Activated CD4-positive, alpha-beta memory T cell treated with anti-CD3 and anti-CD28 coated beads for 36 hours (primary cell): ENCODE data around the gene METAP2. TPM values are rescaled to one million over a fixed set of nuclear protein-coding genes. Genes with fewer than 3 reads are reported as not detected.
"Not testable (repeated sequence)": the region's sequence is repeated elsewhere in the genome, so short reads cannot be mapped to it uniquely, and the experiment has no call there.

Source experiments
- CTCF ChIA-PET: fragments of 350-600 bp; sonication (Branson Sonifier 250); formaldehyde crosslinking; loops from one replicate; lab custom pipeline; 2021; ENCODE audit warnings: antibody characterized with exemption, inconsistent platforms; lab: Charles Lee
- POLR2A ChIA-PET: fragments of 350-600 bp; sonication (Branson Sonifier 250); formaldehyde crosslinking; loops from one replicate; lab custom pipeline; 2021; ENCODE audit warnings: antibody characterized with exemption; lab: Charles Lee
- DNase-seq: peaks from one replicate; pipeline ENCODE4 v3.0.0-alpha.2; 2020
- H3K27ac Mint-ChIP-seq: one replicate; pipeline ENCODE4 v1.8.0; 2021; ENCODE audit warnings: mixed read lengths
- H3K27me3 Mint-ChIP-seq: one replicate; pipeline ENCODE4 v1.8.0; 2021; ENCODE audit warnings: mixed read lengths
- H3K36me3 Mint-ChIP-seq: one replicate; pipeline ENCODE4 v1.8.0; 2021; ENCODE audit warnings: mixed read lengths
- H3K4me1 Mint-ChIP-seq: one replicate; pipeline ENCODE4 v1.8.0; 2021; ENCODE audit warnings: low read depth, mixed read lengths
- H3K4me3 Mint-ChIP-seq: one replicate; pipeline ENCODE4 v1.8.0; 2021; ENCODE audit warnings: mild to moderate bottlenecking, mixed read lengths
- H3K9me3 Mint-ChIP-seq: one replicate; pipeline ENCODE4 v1.8.0; 2021; ENCODE audit warnings: mixed read lengths
- intact Hi-C: fragments of 100-400 bp; cut with micrococcal nuclease; formaldehyde crosslinking; loops from one replicate; pipeline ENCODE4 v1.15.1; 2023
- total RNA-seq, 2 experiments: library from RNA; stranded (reverse); gene quantifications; one replicate each; pipeline ENCODE4 v1.2.3, GENCODE V29; 2021

The METAP2 gene
- 100 to 1,000 TPM; 107 to 108 TPM for total RNA-seq

DNA sequence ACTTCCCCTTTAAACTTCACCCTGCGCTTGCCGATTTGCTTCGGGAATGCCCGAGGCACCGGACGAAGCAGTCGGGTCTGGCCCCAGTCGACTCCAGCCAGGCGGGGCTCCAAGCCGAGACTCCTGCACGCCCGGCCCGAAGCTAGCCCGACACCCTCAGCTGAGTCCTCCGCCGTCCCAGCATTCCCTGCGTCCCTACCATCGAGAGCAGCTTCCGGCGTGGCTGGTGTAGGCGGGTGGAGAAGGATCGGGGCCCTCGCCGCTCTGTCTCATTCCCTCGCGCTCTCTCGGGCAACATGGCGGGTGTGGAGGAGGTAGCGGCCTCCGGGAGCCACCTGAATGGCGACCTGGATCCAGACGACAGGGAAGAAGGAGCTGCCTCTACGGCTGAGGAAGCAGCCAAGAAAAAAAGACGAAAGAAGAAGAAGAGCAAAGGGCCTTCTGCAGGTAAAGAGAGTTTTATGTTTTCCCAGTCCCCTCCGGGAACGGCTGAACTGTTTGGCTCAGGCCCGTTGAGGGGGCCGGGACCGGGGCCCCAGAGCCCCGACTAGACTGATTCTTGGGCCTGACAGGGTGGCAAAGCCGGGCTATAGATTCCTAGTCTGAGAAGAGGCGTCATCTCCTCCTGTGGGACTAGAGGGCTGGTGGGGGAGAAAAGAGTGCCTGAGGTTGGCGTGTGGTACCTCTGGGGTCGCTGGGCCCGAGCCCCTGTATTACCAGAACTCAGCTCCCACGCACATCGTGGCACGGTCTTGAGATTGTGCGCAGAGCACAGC lies at the start of gene METAP2:
Gene METAP2, plus strand, starts transcription at position 269 of the 776 bp plus-strand sequence. Its CDS starts 28 bp downstream, at position 297.
- intact Hi-C loops = loop anchor here (1.0 to 5.0 kb wide), 7 partner anchors 73 to 468 kb away; partner anchors contain the start of genes AMDHD1, CCDC38, FGD6 and NR2C1
- Mint-ChIP-seq H3K4me1 (peaks cover 37% of the 10 kb centered on the region), H3K27ac (peak within 1 kb of the TSS; percentile 97), H3K4me3 (peak within 1 kb of the TSS; percentile 100), H3K9me3 (no peaks in the 10 kb centered on the region), H3K36me3 (peaks cover 32% of the 10 kb centered on the region), H3K27me3 (no peaks in the 10 kb centered on the region)
- POLR2A ChIA-PET = interaction anchor here (0.6 to 1.7 kb wide), 17 partner anchors 9 to 561 kb away, joined by 3 to 16 read pairs (median 3); partner anchors contain the start of genes AMDHD1, CCDC38, FGD6 and LTA4H
- peak; percentile 97 for DNase-seq
- CTCF ChIA-PET = interaction anchor here (1.0 to 3.3 kb wide), 5 partner anchors 13 to 357 kb away, joined by 3 to 14 read pairs (median 9); partner anchors contain the start of genes FGD6 and VEZT

DNA sequence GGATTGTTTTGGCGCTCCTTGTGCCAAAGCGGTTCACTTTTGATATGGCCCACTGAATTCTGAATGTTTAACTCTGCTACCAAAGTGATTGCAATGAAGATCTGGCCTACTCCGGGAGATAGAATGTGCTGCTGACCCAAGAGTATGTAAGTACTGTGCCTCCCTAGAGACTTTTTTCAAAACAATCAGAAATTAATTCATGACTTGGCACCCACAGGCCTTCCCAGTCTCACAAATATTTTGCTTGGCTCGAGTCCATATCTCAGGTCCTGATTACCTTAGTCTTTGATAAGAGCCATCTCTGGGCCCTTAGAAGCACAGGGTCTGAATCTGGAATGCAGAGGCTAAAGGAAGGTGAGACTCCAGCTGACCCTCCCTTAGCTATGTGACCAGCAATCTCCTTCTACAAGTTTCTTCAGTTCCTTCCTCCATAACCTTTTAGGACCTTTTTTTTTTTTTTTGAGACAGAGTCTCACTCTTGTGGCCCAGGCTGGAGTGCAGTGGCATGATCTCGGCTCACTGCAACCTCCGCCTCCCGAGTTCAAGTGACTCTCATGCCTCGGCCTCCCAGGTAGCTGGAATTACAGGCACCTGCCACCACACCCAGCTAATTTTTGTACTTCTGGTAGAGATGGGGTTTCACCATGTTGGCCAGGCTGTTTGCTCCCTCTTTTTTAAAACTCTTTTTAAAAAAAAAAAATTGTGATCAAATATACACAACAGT lies 49.5 kb upstream of the METAP2 start:
- peaks cover 10% of the 10 kb centered on the region for H3K4me1 Mint-ChIP-seq
- no peak for DNase-seq
- no peak overlapping the region for H3K27ac Mint-ChIP-seq
- no peak overlapping the region for H3K4me3 Mint-ChIP-seq
- H3K36me3 Mint-ChIP-seq = no peaks in the 10 kb centered on the region
- ChIA-PET POLR2A (interaction anchor here (0.5 kb wide), 1 partner anchor 22 kb away, joined by 4 read pairs; no protein-coding TSS in a partner anchor), CTCF (no interaction called here)
- no peaks in the 10 kb centered on the region for H3K9me3 Mint-ChIP-seq
- no peaks in the 10 kb centered on the region for H3K27me3 Mint-ChIP-seq
- intact Hi-C loops = no loop called here

DNA sequence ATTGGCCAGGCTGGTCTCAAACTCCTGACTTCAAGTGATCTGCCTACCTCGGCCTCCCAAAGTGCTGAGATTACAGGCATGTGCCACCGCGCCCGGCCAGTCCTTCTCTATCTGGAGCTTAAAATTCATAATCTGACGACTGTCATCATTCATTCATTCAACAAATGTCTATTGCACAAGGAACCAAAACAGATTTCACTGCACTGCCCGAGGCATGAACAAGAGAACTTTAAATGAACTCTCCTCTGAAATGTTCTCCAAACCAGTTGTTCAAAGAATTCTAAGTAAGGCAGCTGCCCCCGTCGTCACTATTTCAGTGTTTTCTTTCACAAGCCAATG lies 44.8 kb upstream of the METAP2 start:
- Mint-ChIP-seq H3K4me3 (no peak overlapping the region), H3K27me3 (peaks cover 4% of the 10 kb centered on the region), H3K27ac (no peak overlapping the region), H3K9me3 (no peaks in the 10 kb centered on the region), H3K4me1 (peaks cover 10% of the 10 kb centered on the region), H3K36me3 (no peaks in the 10 kb centered on the region)
- ChIA-PET POLR2A (no interaction called here), CTCF (no interaction called here)
- no peak for DNase-seq
- intact Hi-C loops = no loop called here

DNA sequence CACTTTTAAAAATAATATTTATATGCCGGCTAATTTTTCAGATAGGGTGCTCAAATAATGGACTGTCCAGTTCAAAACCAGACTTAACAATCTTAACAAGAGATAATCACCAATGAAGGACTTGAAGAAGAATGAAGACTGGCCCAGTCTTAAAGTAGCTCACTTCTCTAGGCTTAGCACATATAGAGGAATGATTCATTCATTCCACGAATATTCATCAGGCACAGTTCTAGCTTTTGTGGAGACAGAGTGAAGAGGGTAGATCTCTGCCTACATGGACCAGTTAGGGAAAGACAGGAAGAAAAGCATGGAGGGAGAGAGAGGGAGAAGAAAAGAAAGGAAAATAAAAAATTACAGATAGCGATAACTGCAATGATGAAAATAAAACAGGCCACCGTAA lies 42.8 kb upstream of the METAP2 start:
- intact Hi-C loops = no loop called here
- peaks cover 4% of the 10 kb centered on the region for H3K27me3 Mint-ChIP-seq
- ChIA-PET POLR2A (no interaction called here), CTCF (no interaction called here)
- no peak overlapping the region for H3K27ac Mint-ChIP-seq
- H3K9me3 Mint-ChIP-seq = no peaks in the 10 kb centered on the region
- H3K4me1 Mint-ChIP-seq = peaks cover 10% of the 10 kb centered on the region
- no peak overlapping the region for H3K4me3 Mint-ChIP-seq
- no peaks in the 10 kb centered on the region for H3K36me3 Mint-ChIP-seq
- DNase-seq = no peak

DNA sequence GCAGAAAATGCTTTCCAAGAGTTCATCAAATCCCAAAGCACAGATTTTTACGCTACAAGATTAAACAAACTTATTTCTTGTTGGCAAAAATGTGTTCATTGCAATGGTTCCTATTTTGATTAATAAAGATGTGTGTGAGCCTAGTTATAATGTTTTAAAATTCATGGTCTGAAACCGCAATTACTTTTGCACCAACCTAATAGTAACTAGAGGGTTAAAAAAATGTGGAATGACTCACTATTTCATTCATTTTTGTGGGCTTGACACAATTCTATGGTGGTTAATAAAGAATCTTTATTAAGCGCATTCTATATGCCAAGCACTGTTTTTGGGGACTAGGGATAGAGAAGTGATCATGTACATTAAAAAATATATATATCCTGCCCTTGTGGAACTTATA lies 38.6 kb upstream of the METAP2 start:
- intact Hi-C loops = no loop called here
- H3K27ac Mint-ChIP-seq = no peak overlapping the region
- ChIA-PET CTCF (no interaction called here), POLR2A (no interaction called here)
- no peaks in the 10 kb centered on the region for H3K36me3 Mint-ChIP-seq
- no peak for DNase-seq
- peaks cover 4% of the 10 kb centered on the region for H3K27me3 Mint-ChIP-seq
- no peaks in the 10 kb centered on the region for H3K9me3 Mint-ChIP-seq
- no peak overlapping the region for H3K4me3 Mint-ChIP-seq
- H3K4me1 Mint-ChIP-seq = no peaks in the 10 kb centered on the region

DNA sequence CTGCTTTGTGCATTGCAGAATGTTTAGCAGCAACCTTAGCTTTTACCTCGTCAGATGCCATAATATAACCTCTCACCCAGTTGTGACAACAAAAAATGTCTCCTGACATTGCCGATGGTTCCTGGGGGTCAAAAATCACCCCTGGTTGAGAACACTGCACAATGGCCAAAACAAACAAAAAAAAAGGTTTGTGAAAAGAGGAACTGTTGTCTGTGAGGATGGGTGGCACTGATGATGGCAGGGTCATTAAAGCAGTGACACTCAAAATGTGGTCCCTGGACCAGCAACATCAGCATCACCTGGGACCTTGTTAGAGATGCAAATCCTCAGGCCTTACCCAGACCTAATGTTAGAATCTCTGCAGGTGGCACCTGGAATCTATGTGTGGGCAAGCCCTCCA lies 36.4 kb upstream of the METAP2 start:
- H3K36me3 Mint-ChIP-seq = no peaks in the 10 kb centered on the region
- POLR2A ChIA-PET = no interaction called here
- no peak overlapping the region for H3K4me3 Mint-ChIP-seq
- no peak overlapping the region for H3K27ac Mint-ChIP-seq
- CTCF ChIA-PET = no interaction called here
- DNase-seq = no peak
- intact Hi-C loops = no loop called here
- peaks cover 1% of the 10 kb centered on the region for H3K27me3 Mint-ChIP-seq
- no peaks in the 10 kb centered on the region for H3K4me1 Mint-ChIP-seq
- H3K9me3 Mint-ChIP-seq = no peaks in the 10 kb centered on the region

DNA sequence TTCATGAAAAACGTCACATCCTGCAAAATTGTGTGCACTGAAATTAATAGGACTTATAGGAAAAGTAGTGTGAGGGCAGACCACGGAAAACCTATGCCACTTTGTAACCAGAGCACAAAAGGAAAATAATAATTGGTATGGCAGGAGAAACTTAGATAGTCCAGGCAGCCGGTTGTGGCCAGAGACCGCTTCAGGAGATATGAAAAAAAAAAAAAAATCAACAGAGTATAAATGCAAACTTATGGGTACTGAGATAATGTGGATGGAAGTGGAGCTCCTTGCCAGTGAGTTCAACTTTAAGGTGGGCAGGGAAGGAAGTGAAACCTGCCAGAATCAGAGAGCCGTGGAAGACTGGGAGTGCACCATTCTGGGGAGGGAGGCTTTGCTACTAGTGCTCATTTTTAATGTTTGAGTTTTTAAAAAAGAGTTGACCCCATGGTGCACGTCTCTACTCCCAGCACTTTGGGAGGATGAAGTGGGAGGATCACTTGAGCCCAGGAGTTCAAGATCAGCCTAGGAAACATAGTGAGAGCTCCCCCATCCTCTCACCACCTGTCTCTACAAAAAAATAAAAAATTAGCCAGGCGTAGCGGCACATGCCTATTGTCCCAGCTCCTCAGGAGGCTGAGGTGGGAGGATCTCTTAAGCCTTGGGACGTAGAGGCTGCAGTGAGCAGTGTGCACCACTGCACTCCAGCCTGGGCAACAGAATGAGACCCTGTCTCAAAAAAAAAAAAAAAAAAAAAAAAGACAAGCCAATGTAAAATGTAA lies 34.3 kb upstream of the METAP2 start:
- Mint-ChIP-seq H3K27me3 (no peaks in the 10 kb centered on the region), H3K36me3 (no peaks in the 10 kb centered on the region), H3K27ac (no peak overlapping the region), H3K9me3 (no peaks in the 10 kb centered on the region), H3K4me1 (no peaks in the 10 kb centered on the region), H3K4me3 (no peak overlapping the region)
- intact Hi-C loops = no loop called here
- no peak for DNase-seq
- CTCF ChIA-PET = no interaction called here
- POLR2A ChIA-PET = no interaction called here

DNA sequence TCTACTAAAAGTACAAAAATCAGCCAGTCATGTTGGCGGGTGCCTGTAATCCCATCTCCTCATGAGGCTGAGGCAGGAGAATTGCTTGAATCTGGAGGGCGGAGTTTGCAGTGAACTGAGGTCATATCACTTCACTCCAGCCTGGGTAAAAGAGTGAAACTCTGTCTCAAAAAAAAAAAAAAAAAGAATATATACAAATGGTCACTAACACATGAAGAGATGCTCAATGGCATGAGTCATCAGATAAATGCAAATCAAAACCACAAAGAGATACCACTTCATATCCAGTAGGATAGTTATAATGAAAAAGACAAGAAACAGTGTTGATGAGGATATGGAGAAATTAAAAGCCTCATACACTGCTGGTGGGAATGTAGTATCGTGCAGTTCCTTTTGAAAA lies 33.6 kb upstream of the METAP2 start:
- DNase-seq = no peak
- intact Hi-C loops = no loop called here
- H3K4me1 Mint-ChIP-seq = no peaks in the 10 kb centered on the region
- no peak overlapping the region for H3K27ac Mint-ChIP-seq
- no peak overlapping the region for H3K4me3 Mint-ChIP-seq
- H3K9me3 Mint-ChIP-seq = no peaks in the 10 kb centered on the region
- CTCF ChIA-PET = no interaction called here
- POLR2A ChIA-PET = no interaction called here
- no peaks in the 10 kb centered on the region for H3K36me3 Mint-ChIP-seq
- peaks cover 2% of the 10 kb centered on the region for H3K27me3 Mint-ChIP-seq

DNA sequence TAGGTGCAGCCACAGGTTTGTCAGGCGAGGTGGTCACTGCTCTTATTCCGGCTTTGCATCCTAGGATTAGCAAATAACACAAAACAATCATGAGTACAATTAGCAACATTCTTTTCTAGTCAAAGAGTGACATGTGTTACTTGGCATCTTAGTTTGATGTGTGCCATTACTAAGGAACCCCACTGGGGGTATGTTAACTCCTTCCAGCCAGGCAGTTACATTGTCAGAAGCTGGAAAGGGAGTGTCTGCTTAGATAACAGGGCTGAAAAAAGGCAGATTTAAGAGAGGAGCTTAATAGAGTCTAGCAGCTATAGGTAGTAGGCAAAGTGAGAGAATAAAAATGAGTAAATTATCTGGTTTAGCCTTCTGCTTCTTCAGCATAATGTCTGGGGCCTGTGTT lies 30.5 kb upstream of the METAP2 start:
- peaks cover 9% of the 10 kb centered on the region for H3K27me3 Mint-ChIP-seq
- no peaks in the 10 kb centered on the region for H3K36me3 Mint-ChIP-seq
- H3K4me1 Mint-ChIP-seq = no peaks in the 10 kb centered on the region
- no peak overlapping the region for H3K27ac Mint-ChIP-seq
- ChIA-PET POLR2A (no interaction called here), CTCF (no interaction called here)
- H3K4me3 Mint-ChIP-seq = no peak overlapping the region
- intact Hi-C loops = no loop called here
- H3K9me3 Mint-ChIP-seq = no peaks in the 10 kb centered on the region
- no peak for DNase-seq

DNA sequence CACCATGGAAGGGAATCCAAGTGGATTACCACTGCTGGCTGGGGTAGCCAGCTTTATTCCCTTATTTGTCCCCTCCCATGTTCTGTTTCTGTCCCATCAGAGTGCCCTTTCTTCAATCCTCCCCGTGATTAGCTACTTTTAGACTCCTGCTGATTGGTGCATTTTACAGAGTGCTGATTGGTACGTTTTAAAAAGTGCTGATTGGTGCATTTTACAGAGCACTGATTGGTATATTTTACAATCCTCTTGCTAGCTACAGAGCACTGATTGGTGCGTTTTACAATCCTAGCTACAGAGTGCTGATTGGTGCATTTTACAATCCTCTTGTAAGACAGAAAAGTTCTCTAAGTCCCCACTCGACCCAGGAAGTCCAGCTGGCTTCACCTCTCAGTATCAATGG lies 28.9 kb upstream of the METAP2 start:
- CTCF ChIA-PET, intact Hi-C loops, H3K36me3 Mint-ChIP-seq, H3K9me3 Mint-ChIP-seq, H3K27ac Mint-ChIP-seq, DNase-seq, POLR2A ChIA-PET, H3K4me1 Mint-ChIP-seq, H3K4me3 Mint-ChIP-seq: not testable (repeated sequence)
- H3K27me3 Mint-ChIP-seq = peaks cover 14% of the 10 kb centered on the region

DNA sequence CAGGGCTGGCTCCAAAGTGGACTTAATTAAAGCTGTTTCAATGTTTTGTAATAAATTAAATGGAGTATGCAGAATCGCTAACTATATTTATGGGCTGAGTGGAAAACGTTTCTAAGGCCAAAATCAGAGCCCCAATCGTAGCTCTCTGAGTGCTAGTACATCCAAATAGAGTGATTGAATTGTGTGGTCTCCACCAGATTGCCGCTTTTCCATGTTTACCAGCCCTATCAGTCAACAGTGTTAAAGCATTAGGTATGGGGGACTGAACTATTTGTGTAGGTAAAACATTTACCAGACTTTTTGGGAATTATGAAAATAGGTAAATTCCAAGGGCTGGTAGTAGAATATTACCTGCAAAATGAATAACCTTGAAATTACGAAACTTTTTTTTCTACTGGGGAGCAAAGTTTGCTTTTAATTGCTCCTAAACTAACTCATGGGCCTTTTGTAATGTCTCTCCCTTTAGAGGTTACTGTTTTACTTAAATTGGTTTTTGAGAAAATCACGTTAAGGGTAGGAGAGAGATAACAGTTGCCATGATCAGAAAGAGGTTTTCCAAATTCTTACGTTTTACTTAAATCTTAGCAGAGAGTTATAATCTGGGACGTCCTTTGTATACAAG lies 28.0 kb upstream of the METAP2 start:
- Mint-ChIP-seq H3K36me3 (no peaks in the 10 kb centered on the region), H3K27ac (no peak overlapping the region), H3K9me3 (no peaks in the 10 kb centered on the region), H3K4me1 (no peaks in the 10 kb centered on the region), H3K27me3 (peaks cover 17% of the 10 kb centered on the region), H3K4me3 (no peak overlapping the region)
- ChIA-PET CTCF (no interaction called here), POLR2A (interaction anchor here (0.6 kb wide), 1 partner anchor 21 kb away, joined by 4 read pairs; no protein-coding TSS in a partner anchor)
- DNase-seq = no peak
- intact Hi-C loops = no loop called here
